Tibial nerve (tissue), 4 donors: ENCODE measurements around the gene LAT. TPM values are rescaled to one million over a fixed set of nuclear protein-coding genes. Genes with fewer than 3 reads are reported as not detected.
"Not testable (repeated sequence)": the region's sequence is repeated elsewhere in the genome, so short reads cannot be mapped to it uniquely, and the experiment has no call there.

Experiments
- DNase-seq, 2 donors: peaks; one replicate each; pipeline ENCODE4 v3.0.0-alpha.2; 2019; ENCODE audit warnings: low spot score in 2 of 2
- H3K27ac ChIP-seq, 4 donors: fragments of 200-600 bp; sonication (generic) in 3 of 4; one replicate each; pipeline ENCODE4 v1.5.1; 2017 to 2019; ENCODE audit warnings: mild to moderate bottlenecking in 1 of 4
- H3K27me3 ChIP-seq, 2 donors: fragments of 200-600 bp; sonication (generic) in 1 of 2; one replicate each; pipeline versions ENCODE4 v1.5.1 to v1.6.0; 2017 to 2019
- H3K36me3 ChIP-seq, 3 donors: fragments of 200-600 bp; sonication (generic); one replicate each; pipeline ENCODE4 v1.5.1; 2018 to 2019
- H3K4me1 ChIP-seq, 4 donors: fragments of 200-600 bp; sonication (generic) in 3 of 4; one replicate each; pipeline ENCODE4 v1.5.1; 2017 to 2019
- H3K4me3 ChIP-seq, 4 donors: fragments of 200-600 bp; sonication (generic) in 3 of 4; one replicate each; pipeline ENCODE4 v1.5.1; 2017 to 2019; ENCODE audit warnings: mild to moderate bottlenecking in 1 of 4, moderate library complexity in 1 of 4
- H3K9me3 ChIP-seq, 4 donors: fragments of 200-600 bp; sonication (generic) in 3 of 4; one replicate each; pipeline ENCODE4 v1.5.1; 2017 to 2019
- EP300 ChIP-seq, 2 donors: sonication (generic); formaldehyde crosslinking; IDR thresholded peaks; one replicate each; pipeline ENCODE4 v1.6.1; 2017; ENCODE audit warnings: antibody characterized with exemption in 2 of 2, mild to moderate bottlenecking in 1 of 2
- POLR2A ChIP-seq, 2 donors: fragments of 450-650 bp; IDR thresholded peaks; one replicate each; pipeline ENCODE4 v1.6.1; 2017; ENCODE audit warnings: antibody characterized with exemption in 2 of 2, mild to moderate bottlenecking in 2 of 2, moderate library complexity in 2 of 2
- WGBS, 2 donors: methylation state at CpG; one replicate each; pipeline ENCODE4 v1.1.5; 2018; 5-methylcytosine and 5-hydroxymethylcytosine counted together
- total RNA-seq, 4 donors: library from RNA; depleted of rRNA; stranded (reverse); fragments of >200 nt; gene quantifications; one replicate each; pipeline ENCODE4 v1.1.0, GENCODE V29; 2016
- TF ChIP-seq, protein P1 (sequence below), 5 experiments: fragments of 200-600 bp in 3 of 5; fragments of 450-650 bp in 2 of 5; sonication (generic) in 3 of 5; IDR thresholded peaks; one replicate each; pipeline ENCODE4 v1.5.1; 2016 to 2019; ENCODE audit warnings: antibody characterized with exemption in 5 of 5, mild to moderate bottlenecking in 3 of 5, moderate library complexity in 2 of 5

The LAT gene
- total RNA-seq, 4 donors from 2014 or later, result 9.4 to 15.3 (median 12.4) TPM

DNA sequence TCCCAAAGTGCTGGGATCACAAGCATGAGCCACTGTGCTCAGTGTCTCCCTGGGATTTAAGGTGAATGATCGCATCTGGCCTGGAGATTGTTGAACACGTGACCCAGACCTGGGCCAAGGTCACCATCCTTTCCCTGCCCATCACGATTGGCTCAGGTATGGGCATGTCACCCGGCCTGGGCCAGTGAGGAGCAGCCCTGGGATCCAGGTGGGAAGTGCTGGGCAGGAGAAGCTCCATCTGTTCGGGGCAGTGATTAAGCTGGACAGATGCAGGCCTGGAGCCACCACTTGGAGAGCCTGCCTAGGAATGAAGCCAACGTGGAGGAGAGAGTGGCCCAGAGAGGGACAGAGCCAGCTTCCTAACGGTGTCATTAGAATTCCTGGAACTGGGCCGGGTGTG is 6.8 kb downstream of the LAT start:
- no peak overlapping the region for H3K27ac ChIP-seq
- peaks cover 0 to 43% (median 8%) of the 10 kb centered on the region in 3 donors for H3K36me3 ChIP-seq
- H3K4me1 ChIP-seq, result no peaks in the 10 kb centered on the region
- no peak overlapping the region for H3K4me3 ChIP-seq
- H3K27me3 ChIP-seq, result no peaks in the 10 kb centered on the region
- whole genome bisulfite sequencing, 2 donors, result 71 to 81% methylated on average over 8 of the region's 8 CpGs
- no peak for DNase-seq
- TF ChIP-seq, protein P1, sequence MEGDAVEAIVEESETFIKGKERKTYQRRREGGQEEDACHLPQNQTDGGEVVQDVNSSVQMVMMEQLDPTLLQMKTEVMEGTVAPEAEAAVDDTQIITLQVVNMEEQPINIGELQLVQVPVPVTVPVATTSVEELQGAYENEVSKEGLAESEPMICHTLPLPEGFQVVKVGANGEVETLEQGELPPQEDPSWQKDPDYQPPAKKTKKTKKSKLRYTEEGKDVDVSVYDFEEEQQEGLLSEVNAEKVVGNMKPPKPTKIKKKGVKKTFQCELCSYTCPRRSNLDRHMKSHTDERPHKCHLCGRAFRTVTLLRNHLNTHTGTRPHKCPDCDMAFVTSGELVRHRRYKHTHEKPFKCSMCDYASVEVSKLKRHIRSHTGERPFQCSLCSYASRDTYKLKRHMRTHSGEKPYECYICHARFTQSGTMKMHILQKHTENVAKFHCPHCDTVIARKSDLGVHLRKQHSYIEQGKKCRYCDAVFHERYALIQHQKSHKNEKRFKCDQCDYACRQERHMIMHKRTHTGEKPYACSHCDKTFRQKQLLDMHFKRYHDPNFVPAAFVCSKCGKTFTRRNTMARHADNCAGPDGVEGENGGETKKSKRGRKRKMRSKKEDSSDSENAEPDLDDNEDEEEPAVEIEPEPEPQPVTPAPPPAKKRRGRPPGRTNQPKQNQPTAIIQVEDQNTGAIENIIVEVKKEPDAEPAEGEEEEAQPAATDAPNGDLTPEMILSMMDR (IDR thresholded peaks at IDR 0.05), result no peak
- TF ChIP-seq POLR2A (IDR thresholded peaks at IDR 0.05) (no peak), EP300 (IDR thresholded peaks at IDR 0.05) (no peak)
- peaks cover 0 to 9% (median 0%) of the 10 kb centered on the region in 4 donors for H3K9me3 ChIP-seq

DNA sequence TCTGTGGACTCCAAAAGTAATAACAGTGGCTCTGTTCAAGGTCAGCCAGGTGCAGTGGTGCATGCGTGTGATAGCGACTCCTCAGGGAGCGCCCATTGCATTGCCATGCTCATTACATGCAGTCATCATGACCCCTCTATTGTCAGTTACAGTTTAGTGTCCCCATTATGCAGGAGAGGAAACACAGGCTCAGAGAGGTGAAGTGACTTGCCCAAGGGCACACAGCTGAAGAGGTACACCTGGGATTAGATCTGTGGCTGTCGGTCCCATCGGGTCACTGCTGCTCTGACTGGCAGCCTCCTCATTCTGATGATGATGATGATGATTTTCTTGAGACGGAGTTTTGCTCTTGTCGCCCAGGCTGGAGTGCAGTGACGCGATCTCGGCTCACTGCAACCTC is 7.6 kb downstream of the LAT start:
- no peak overlapping the region for H3K27ac ChIP-seq
- DNase-seq, result no peak
- TF ChIP-seq, protein P1 (IDR thresholded peaks at IDR 0.05), result no peak
- TF ChIP-seq POLR2A (IDR thresholded peaks at IDR 0.05) (no peak), EP300 (IDR thresholded peaks at IDR 0.05) (no peak)
- no peaks in the 10 kb centered on the region for H3K4me1 ChIP-seq
- H3K4me3 ChIP-seq, result no peak overlapping the region
- WGBS, 2 donors, result 90 to 91% methylated on average over 8 to 10 of the region's 10 CpGs
- H3K9me3 ChIP-seq, result peaks cover 0 to under 1% (median 0%) of the 10 kb centered on the region in 4 donors
- peaks cover 0 to 35% (median under 1%) of the 10 kb centered on the region in 3 donors for H3K36me3 ChIP-seq
- H3K27me3 ChIP-seq, result no peaks in the 10 kb centered on the region

DNA sequence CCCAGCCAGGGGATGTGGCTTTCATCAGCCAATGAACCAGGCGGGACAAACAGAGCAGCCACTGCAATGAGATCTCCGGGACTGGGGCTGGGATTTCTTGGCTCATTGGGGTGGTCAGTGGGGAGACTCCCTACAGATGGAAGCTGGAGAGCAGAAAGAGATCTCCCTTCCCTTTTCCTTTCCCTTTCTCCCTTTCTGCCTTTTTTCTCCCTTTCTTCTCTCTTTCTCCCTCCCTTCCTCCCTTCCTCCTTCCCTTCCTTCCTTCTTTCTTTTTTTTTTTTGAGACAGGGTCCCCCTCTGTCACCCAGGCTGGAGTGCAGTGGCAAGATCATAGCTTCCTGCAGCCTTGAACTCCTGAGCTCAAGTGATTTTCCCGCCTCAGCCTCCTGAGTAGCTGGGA is 14.0 kb downstream of the LAT start:
- Histone ChIP-seq H3K4me3 (no peak overlapping the region), H3K36me3 (no peaks in the 10 kb centered on the region), H3K27me3 (no peaks in the 10 kb centered on the region), H3K27ac (no peak overlapping the region), H3K9me3 (no peaks in the 10 kb centered on the region), H3K4me1 (no peaks in the 10 kb centered on the region)
- TF ChIP-seq POLR2A (IDR thresholded peaks at IDR 0.05) (no peak), EP300 (IDR thresholded peaks at IDR 0.05) (no peak)
- TF ChIP-seq, protein P1 (IDR thresholded peaks at IDR 0.05), result no peak
- no peak for DNase-seq
- 68 to 89% methylated on average over 3 of the region's 3 CpGs for WGBS, 2 donors

DNA sequence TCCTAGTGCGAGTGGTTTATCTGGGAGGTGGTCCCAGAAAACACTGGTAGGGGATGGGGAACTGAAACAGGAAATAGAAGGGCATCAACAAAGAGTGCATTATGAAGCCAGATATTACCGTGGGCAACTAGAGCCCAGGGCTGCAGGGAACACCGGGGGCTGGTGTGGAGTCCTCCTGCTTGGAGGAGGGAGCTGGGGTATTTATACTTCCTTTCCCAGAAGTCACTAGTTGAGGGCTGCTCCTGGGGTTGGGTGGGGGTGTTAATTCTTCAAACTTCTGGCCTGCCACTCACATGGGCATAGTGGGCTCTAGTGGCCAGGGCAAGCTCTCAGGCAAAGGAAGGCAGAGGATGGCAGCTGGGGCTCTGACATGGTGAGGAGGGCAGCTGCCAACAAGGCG is 14.7 kb downstream of the LAT start:
- Histone ChIP-seq H3K9me3 (no peaks in the 10 kb centered on the region), H3K4me3 (no peak overlapping the region), H3K27me3 (no peaks in the 10 kb centered on the region), H3K36me3 (no peaks in the 10 kb centered on the region), H3K27ac (no peak overlapping the region), H3K4me1 (no peaks in the 10 kb centered on the region)
- WGBS, 2 donors, result 54 to 66% methylated on average over 4 of the region's 4 CpGs
- TF ChIP-seq, protein P1 (IDR thresholded peaks at IDR 0.05), result no peak
- TF ChIP-seq POLR2A (IDR thresholded peaks at IDR 0.05) (no peak), EP300 (IDR thresholded peaks at IDR 0.05) (no peak)
- no peak for DNase-seq

DNA sequence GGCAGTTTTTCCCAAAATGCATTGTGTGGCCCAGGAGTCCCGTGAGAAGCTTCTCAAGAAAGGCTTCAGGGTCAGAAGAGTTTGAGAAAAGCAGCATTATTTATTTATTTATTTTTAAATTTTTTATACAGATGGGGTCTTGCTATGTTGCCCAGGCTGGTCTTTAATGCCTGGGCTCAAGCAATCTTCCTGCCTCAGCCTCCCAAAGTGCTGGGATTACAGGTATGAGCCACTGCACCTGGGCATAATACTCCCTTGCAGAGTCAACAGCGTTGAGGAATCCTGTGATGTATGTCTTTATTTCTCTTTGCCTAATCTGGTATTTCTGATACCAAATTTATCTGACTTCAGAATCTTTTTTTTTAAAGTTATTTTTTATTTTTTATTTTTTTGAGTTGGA is 15.2 kb downstream of the LAT start:
- DNase-seq, result no peak
- no peak overlapping the region for H3K4me3 ChIP-seq
- no peak overlapping the region for H3K27ac ChIP-seq
- no peaks in the 10 kb centered on the region for H3K27me3 ChIP-seq
- no peaks in the 10 kb centered on the region for H3K36me3 ChIP-seq
- no peaks in the 10 kb centered on the region for H3K9me3 ChIP-seq
- TF ChIP-seq EP300 (IDR thresholded peaks at IDR 0.05) (no peak), POLR2A (IDR thresholded peaks at IDR 0.05) (no peak)
- TF ChIP-seq, protein P1 (IDR thresholded peaks at IDR 0.05), result no peak
- 84% methylated on average over 2 of the region's 2 CpGs for WGBS, 2 donors
- H3K4me1 ChIP-seq, result no peaks in the 10 kb centered on the region

DNA sequence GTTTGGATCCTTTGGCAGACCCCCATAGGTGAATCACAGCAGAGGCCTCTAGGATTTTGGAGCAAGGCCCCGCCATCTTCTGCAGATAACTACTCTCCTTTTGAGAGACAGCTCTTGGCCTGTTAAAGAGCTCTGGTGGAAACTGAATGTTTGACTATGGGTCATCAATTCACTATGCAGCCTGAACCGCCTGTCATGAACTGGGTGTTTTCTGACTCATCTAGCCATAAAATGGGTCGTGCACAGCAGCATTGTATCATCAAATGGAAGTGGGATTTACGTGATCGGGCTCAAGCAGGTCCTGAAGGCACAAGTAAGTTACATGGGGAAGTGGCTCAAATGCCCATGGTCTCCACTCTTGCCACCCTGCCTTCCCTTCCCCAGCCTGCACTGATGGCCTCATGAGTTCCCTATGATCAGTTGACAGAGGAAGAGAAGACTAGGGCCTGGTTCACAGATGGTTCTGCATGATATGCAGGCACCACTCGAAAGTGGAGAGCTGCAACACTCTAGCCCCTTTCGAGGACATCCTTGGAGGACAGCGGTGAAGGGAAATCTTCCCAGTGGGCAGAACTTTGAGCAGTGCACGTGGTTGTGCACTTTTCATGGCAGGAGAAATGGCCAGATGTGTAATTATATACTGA is 19.8 kb downstream of the LAT start:
- not testable (repeated sequence) for DNase-seq, H3K36me3 ChIP-seq, H3K4me1 ChIP-seq, H3K9me3 ChIP-seq, H3K27me3 ChIP-seq, H3K4me3 ChIP-seq, H3K27ac ChIP-seq
- WGBS, 2 donors, result 70% methylated on average over 9 of the region's 9 CpGs
